HG02798 (cell line): ENCODE data around the gene TMEM18.

Source experiments
- ATAC-seq: cut with Tn5 transposase; IDR thresholded peaks from one replicate; pipeline ENCODE4 v1.9.1; 2021; ENCODE audit warnings: mild to moderate bottlenecking; ENCODE audit not compliant: unreplicated experiment, poor library complexity

TMEM18 gene

DNA sequence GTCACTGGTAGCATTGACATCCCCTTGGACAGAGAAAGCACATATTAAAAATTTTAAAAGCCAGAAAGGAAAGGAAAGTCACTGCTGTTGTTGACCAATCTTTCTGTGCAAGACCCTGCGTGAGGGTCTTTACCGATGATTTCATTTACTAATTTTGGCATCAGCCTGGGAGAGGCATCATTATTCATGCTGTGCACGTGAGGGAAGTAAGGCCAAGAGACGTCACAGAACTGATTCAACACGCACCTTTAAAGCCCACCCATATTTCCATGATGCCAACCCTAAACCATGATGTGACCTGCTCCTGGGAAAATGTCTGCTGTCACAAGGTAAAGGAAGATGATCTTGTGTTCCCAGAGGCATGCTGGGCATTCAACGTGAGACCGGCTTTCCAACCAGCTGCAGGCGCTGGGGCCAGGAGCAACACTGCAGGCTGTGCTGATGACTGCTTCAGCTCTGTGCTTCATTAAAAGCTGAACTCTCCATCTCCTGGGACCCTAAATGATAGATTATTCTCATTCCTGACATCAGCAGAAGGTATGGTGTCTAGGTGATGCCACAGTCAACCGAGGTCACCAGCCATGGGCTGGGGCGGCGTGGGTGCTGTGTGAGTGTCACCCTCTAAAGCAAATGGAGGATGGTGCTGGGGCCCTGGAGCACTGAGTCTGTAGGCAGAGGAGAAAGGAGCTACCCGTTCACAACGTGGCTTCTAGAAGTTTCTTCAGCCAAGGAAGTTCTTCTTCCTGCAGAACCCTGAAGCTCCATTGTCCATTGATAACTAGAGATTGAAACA, 53.9 kb downstream of the TMEM18 start:
- no peak for ATAC-seq

DNA sequence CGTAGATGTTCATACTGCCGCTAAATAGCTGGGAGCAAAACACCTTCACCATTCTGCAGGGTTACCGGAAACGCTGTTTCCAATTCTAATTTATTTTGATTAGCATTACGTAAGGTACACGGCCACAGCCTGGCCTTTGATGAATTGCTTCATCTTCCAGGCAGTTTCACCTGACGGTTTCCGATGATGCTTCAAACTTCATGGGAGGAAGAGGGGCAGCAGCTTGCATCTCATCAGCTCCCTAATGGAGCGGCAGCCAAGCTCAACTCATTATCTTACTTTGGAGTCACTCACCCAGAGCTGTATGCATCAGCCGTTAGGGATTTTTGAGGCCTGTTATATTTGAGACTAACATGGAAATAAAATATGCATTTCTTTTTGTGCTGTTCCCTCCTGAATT, 54.8 kb downstream of the TMEM18 start:
- no peak for ATAC-seq

DNA sequence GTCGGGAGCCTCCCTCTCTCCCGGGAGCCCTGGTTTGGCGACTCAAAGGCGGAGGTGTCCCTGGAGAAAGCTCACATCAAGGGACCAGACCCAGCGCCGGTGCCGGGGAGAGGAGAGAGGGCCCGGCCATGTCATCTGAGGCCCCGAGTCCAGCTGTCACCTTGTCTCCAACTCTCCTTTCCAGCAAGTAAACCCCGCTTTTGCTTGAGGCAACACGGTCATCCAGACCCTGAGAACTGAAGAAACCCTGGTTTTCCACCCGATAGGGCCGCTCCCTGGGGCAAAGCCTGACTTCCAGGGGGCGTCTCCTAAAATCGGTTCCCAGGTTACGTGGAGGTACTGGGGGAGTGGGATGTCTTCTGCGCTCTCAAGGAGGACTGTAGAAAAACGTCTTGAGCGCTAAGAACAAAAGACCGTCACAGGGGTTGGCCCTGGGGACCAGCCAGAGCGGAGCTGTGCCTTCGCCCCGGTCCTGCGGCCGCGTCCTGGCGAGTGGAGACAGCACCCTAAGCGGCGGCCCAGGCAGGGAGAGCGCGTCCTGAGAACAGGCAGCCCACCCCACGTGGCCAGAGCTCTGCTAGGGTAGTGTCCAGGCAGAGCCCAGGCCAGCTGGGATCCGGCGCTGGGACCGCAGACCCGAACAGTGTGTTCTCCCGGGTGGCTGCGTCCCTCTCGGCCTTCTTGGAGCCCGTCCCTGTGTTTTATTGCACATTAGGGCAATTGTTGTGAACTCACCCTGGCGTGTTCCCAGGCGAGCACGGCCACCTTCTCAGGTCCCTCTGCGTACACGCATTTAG, 55.7 kb downstream of the TMEM18 start:
- ATAC-seq, result no peak

DNA sequence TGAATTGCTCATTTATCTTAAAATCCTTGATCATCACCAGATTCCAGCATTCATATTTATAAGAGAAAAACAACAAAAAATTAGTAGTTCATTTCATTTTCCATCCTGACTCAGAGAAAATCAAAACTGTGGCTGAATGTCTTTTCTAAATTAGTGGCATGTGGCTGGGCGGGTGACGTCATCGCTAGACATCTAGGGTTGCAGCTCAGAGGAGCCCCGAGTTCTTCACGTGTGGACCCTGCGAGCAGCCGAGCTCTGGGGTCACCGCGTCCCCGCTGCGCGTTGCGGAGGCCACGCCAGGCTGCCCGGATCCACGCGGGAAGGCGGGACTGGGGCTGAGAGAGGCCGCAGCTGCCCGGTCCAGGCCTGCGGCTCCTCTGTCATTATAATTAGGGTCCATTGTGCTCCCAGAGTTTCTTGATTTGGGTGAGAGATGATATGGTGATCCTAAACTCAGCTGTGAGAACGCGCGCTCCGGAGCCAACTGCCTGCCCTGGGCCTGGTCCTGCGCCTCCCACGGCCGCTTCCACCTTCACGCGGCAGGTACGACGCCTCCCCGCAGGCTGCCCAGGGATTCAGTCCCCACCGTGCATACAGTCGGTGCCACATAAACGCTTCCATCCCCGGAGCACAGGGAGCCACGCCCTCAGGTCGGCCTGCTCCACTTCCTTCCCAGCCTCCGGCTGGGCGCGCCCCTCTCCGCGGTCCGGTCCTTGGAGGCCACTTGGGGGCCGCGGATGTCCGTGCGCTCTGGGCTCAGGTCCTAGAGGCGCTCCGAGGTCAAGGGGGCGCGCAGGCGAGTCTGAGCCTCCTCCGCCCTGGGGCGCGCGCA, 56.5 kb downstream of the TMEM18 start:
- ATAC-seq, result no peak

DNA sequence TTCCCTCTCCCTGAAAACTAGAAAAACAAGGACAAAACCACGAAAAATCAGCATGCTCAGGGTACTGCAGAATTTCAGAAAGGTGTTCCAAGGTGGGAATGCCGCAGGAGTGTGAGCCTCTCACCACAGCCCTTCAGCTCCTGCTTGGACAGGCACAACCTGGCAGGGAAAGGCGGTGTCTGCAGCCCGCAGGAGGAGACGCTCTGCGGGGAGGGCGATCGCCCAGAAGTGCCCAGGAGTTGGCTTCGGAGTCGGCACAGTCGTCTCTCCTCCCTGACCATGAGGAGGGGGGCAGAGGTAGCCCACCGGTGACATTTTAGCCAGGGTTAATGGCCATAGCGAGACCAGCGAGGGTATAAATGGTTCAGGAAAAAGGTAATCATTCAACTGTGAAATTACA, 57.2 kb downstream of the TMEM18 start:
- ATAC-seq, result no peak

DNA sequence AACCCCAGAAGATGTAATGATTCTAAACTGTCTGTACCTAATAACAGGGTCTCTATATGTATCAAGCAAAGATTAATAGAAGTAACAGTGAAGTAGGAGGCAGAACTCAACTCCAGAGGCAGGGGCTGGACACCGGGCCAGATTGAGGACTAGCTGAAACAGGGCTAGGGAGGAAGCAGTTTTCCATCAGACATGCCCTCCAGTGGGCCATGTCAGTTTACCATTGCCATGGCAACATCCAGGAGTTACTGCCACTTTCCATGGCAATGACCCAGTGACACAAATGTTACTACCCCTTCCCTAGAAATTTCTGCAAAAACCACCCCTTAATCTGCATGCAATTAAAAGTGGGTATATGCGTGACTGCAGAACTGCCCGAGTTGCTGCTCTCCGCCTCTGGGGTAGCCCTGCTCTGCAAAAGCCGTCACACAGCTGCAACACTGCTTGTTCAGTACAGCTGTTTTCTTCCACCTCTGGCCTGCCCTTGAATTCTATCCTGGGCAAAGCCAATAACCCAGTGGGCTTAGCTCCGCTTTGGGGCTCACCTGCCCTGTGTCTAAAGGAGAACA, 58.7 kb downstream of the TMEM18 start:
- ATAC-seq, result no peak

DNA sequence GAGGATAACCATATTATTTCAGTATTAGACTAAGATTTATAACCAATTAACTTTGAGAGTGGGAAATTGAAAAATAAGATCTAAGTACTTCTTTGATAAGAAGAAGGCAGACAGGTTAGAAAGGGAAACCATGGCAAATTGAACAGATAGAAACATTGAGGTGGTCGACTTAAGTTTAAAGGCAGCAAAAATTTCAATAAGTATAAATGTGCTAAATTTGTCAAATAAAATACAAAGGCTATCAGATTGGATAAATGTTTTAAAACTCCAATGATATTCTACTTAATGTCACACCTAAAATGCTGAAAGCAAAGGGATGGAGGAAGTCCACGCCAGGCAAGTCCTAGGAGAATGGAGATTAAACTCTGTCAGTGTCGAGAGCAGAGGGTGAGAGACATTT, 59.2 kb downstream of the TMEM18 start:
- ATAC-seq, result no peak
